Measurements from ENCODE around the gene MAN1B1.

Gene MAN1B1

GRCh38 chr9:137069508-137070091, 17.2 kb upstream of the MAN1B1 start:
- DNase-seq (ENCODE audit: low read depth) = no peak

GRCh38 chr9:137070201-137070905, 16.4 kb upstream of the MAN1B1 start, which contains the start of gene SAPCD2:
Gene SAPCD2 (minus strand): TSS chr9:137070557. CDS start chr9:137070460, 97 bp downstream.
- DNase-seq (ENCODE audit: low read depth) = peak; percentile 77

- DNase-seq (ENCODE audit: low read depth) = no peak
Measured at GRCh38 chr9:137070906-137071275, 15.9 kb upstream of the MAN1B1 start.

GRCh38 chr9:137071282-137071681, 15.5 kb upstream of the MAN1B1 start:
- no peak for DNase-seq (ENCODE audit: low read depth)

GRCh38 chr9:137073992-137074399, 12.8 kb upstream of the MAN1B1 start:
- no peak for DNase-seq (ENCODE audit: low read depth)

GRCh38 chr9:137074657-137075274, 12.0 kb upstream of the MAN1B1 start:
- no peak for DNase-seq (ENCODE audit: low read depth)

- DNase-seq (ENCODE audit: low read depth) = no peak
Measured at GRCh38 chr9:137075275-137075775, 11.5 kb upstream of the MAN1B1 start.

- DNase-seq (ENCODE audit: low read depth) = no peak
Measured at GRCh38 chr9:137076636-137077009, 10.2 kb upstream of the MAN1B1 start.

GRCh38 chr9:137077010-137077747, 9.6 kb upstream of the MAN1B1 start, which contains the start of gene UAP1L1:
Gene UAP1L1 (plus strand): TSS chr9:137077517. CDS start chr9:137077533, 16 bp downstream.
- DNase-seq (ENCODE audit: low read depth) = peak; percentile 52

GRCh38 chr9:137077758-137078693, 8.8 kb upstream of the MAN1B1 start:
- peak; percentile 39 for DNase-seq (ENCODE audit: low read depth)

GRCh38 chr9:137078701-137079400, 7.9 kb upstream of the MAN1B1 start:
- no peak for DNase-seq (ENCODE audit: low read depth)

GRCh38 chr9:137079401-137079787, 7.4 kb upstream of the MAN1B1 start:
- DNase-seq (ENCODE audit: low read depth) = no peak

- no peak for DNase-seq (ENCODE audit: low read depth)
Measured at GRCh38 chr9:137080260-137081122, 6.3 kb upstream of the MAN1B1 start.

GRCh38 chr9:137082222-137082924, 4.4 kb upstream of the MAN1B1 start:
- no peak for DNase-seq (ENCODE audit: low read depth)

GRCh38 chr9:137082925-137083290, 3.9 kb upstream of the MAN1B1 start:
- no peak for DNase-seq (ENCODE audit: low read depth)

GRCh38 chr9:137083394-137084004, 3.3 kb upstream of the MAN1B1 start:
- no peak for DNase-seq (ENCODE audit: low read depth)

GRCh38 chr9:137084526-137084925, 2.3 kb upstream of the MAN1B1 start:
- no peak for DNase-seq (ENCODE audit: low read depth)

GRCh38 chr9:137085920-137086530, 760 bp upstream of the MAN1B1 start:
- no peak for DNase-seq (ENCODE audit: low read depth)
